OCI-LY3 (cell line): Measurements from ENCODE around the gene MARVELD3.

Source experiments
- CTCF ChIP-seq: fragments of 200-600, 300-600 bp; sonication (generic); IDR thresholded peaks from 2 replicates; pipeline ENCODE4 v1.5.1; 2014; ENCODE audit warnings: antibody characterized with exemption, low read length, low read depth
- EZH2phosphoT487 ChIP-seq: fragments of 200-600 bp; shearing (Covaris generic); IDR thresholded peaks from 2 replicates; pipeline ENCODE4 v1.6.1; 2018; ENCODE audit warnings: antibody characterized with exemption, mixed run types, low read depth

- TF ChIP-seq CTCF = no peak
- TF ChIP-seq EZH2phosphoT487 = no peak
Observed at GRCh38 chr16:71647391-71647790, 21.4 kb downstream of the MARVELD3 start.
